GM12874 (cell line): ENCODE data around the gene VPS54.

ENCODE experiments used
- TF ChIP-seq, protein P1 (sequence below): IDR thresholded peaks from 2 replicates; pipeline ENCODE4 v1.5.1; 2011; ENCODE audit warnings: low read depth, mild to moderate bottlenecking, control low read depth, low read length, moderate library complexity; ENCODE audit not compliant: insufficient read depth

The VPS54 gene

DNA sequence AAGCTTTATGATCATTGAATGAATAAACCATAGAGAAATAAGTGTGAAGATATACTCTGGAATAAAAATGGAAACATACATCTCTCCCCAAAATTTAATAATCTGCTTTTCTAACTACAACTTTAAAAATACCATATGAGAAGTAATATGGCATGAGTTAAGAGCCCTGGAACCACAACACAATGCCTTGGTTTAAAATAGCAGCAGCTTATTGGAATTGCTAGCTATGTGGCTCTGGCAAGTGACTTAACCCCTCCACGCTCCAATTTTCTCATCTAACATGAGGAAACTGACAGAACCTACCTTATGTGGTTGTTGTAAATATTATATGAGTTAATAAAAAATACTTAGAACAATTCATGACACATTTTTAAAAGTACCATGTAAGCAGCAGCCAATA lies 76.4 kb downstream of the VPS54 start:
- TF ChIP-seq, protein P1, sequence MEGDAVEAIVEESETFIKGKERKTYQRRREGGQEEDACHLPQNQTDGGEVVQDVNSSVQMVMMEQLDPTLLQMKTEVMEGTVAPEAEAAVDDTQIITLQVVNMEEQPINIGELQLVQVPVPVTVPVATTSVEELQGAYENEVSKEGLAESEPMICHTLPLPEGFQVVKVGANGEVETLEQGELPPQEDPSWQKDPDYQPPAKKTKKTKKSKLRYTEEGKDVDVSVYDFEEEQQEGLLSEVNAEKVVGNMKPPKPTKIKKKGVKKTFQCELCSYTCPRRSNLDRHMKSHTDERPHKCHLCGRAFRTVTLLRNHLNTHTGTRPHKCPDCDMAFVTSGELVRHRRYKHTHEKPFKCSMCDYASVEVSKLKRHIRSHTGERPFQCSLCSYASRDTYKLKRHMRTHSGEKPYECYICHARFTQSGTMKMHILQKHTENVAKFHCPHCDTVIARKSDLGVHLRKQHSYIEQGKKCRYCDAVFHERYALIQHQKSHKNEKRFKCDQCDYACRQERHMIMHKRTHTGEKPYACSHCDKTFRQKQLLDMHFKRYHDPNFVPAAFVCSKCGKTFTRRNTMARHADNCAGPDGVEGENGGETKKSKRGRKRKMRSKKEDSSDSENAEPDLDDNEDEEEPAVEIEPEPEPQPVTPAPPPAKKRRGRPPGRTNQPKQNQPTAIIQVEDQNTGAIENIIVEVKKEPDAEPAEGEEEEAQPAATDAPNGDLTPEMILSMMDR: no peak

GRCh38 chr2:63926815-63927214 lies 92.4 kb downstream of the VPS54 start:
- TF ChIP-seq, protein P1: no peak

GRCh38 chr2:63914311-63914710 lies 104.9 kb downstream of the VPS54 start:
- TF ChIP-seq, protein P1: no peak

- TF ChIP-seq, protein P1: no peak
These were observed 116.2 kb downstream of the VPS54 start for GRCh38 chr2:63903003-63903402.

DNA sequence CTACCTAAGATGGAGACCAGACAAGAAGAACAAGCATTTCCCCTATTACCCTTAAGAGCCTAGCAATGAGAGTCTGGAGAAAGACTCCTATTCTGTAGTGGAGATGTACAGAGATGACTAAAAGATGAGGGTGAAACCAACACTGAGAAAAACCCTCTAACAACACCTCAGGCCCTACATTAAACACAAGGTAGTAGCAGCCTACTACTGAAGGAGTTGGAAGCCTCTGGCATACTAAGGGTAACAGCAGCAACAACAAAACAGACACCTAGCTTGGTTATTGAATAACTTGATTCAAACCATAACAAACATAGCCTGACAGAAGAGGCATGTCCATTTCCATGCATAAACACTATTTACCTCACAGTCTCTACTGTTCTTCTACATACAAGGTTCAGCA lies 117.1 kb downstream of the VPS54 start:
- TF ChIP-seq, protein P1: no peak

DNA sequence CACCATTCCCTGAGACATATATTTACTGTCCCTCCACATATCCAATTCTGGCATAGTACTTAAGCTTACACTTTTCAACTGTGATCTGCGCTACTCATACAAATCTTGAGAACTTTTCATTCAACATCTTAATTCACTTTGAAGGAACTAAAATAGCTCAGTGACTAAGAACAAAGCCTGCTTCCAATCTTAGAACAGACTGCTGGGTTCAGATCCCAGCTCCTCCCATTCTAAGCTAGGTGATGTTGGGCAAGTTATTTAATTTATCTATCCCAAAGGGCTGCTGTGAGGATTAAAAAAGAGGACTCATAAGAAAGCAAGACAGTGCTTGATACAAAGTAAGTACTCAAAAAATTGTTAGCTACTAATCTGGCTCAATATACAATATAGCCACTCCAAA lies 119.6 kb downstream of the VPS54 start:
- TF ChIP-seq, protein P1: no peak

- TF ChIP-seq, protein P1: no peak
These were observed 120.4 kb downstream of the VPS54 start for GRCh38 chr2:63898839-63899238.

- TF ChIP-seq, protein P1: no peak
These were observed 125.1 kb downstream of the VPS54 start for GRCh38 chr2:63894167-63894566.
